Lung (tissue), 12 donors: ENCODE results near the gene LRRC1. TPM values are rescaled to one million over a fixed set of nuclear protein-coding genes. Genes with fewer than 3 reads are reported as not detected.

Experiments
- ATAC-seq: fragments of 200-7000 bp; cut with Tn5 transposase; one replicate; pipeline ENCODE4 v1.9.1; 2020; ENCODE audit warnings: moderate number of reproducible peaks; ENCODE audit not compliant: insufficient read depth, low FRiP score
- DNase-seq, 3 donors: peaks; one replicate each; pipeline ENCODE4 v3.0.0-alpha.2; 2013 to 2017
- H3K27ac ChIP-seq, 2 donors: one replicate each; pipeline ENCODE4 v1.5.1; 2013; ENCODE audit warnings: mild to moderate bottlenecking in 2 of 2, moderate library complexity in 2 of 2, control low read depth in 1 of 2, inconsistent platforms in 1 of 2, low read depth in 1 of 2, low read length in 1 of 2
- H3K27me3 ChIP-seq, 3 donors: one replicate each; pipeline ENCODE4 v1.5.1; 2013; ENCODE audit warnings: low read length in 2 of 3; ENCODE audit not compliant: control insufficient read depth in 3 of 3, insufficient read depth in 3 of 3
- H3K36me3 ChIP-seq, 4 donors: one replicate each; pipeline ENCODE4 v1.5.1; 2013; ENCODE audit warnings: low read length in 4 of 4, mild to moderate bottlenecking in 1 of 4, moderate library complexity in 1 of 4; ENCODE audit not compliant: control insufficient read depth in 4 of 4, insufficient read depth in 4 of 4
- H3K4me1 ChIP-seq, 5 donors: one replicate each; pipeline ENCODE4 v1.5.1; 2013; ENCODE audit warnings: low read length in 5 of 5, mild to moderate bottlenecking in 2 of 5, moderate library complexity in 1 of 5; ENCODE audit not compliant: control insufficient read depth in 5 of 5, insufficient read depth in 5 of 5
- H3K4me3 ChIP-seq: one replicate; pipeline ENCODE4 v1.5.1; 2013; ENCODE audit warnings: mild to moderate bottlenecking, control low read depth, moderate library complexity
- H3K9ac ChIP-seq, 2 donors: one replicate each; pipeline ENCODE4 v1.5.1; 2013; ENCODE audit warnings: low read length in 2 of 2, control low read depth in 1 of 2; ENCODE audit not compliant: insufficient read depth in 1 of 2
- H3K9me3 ChIP-seq, 4 donors: one replicate each; pipeline ENCODE4 v1.5.1; 2013; ENCODE audit warnings: low read length in 3 of 4, mild to moderate bottlenecking in 1 of 4, moderate library complexity in 1 of 4; ENCODE audit not compliant: control insufficient read depth in 4 of 4, insufficient read depth in 3 of 4
- CTCF ChIP-seq: IDR thresholded peaks from 2 replicates; pipeline ENCODE4 v1.5.1; 2012; ENCODE audit warnings: mild to moderate bottlenecking; ENCODE audit errors: control extremely low read depth, extremely low read depth
- WGBS, 2 donors: extraction: QIAGEN DNeasy Blood & Tissue Kit; methylation state at CpG; one replicate each; pipeline ENCODE4 v1.1.7; 2013; 5-methylcytosine and 5-hydroxymethylcytosine counted together
- polyA plus RNA-seq, 2 donors: library from polyadenylated mRNA; stranded (reverse); fragments of 200-250 nt; gene quantifications; one replicate each; pipeline ENCODE4 v1.2.1, GENCODE V29; 2013
- total RNA-seq, 2 donors: library from RNA; depleted of rRNA in 1 of 2; stranded (reverse); fragments of >200 nt in 1 of 2; gene quantifications; one replicate each; pipeline ENCODE4 v1.2.1, GENCODE V29; 2014 to 2021
- donor health status: control.
- donor health status: control.
- donor health status: Bipolar disorder and iron deficiency.
- donor health status: healthy.
- donor health status: DM: yes; HTN: yes; CAD: no.

LRRC1 gene
- total and polyA plus RNA-seq, 4 donors: 4.8 to 19.9 (median 9.9) TPM

- no peak for TF ChIP-seq CTCF
- Histone ChIP-seq H3K36me3 (no peaks in the 10 kb centered on the region), H3K27me3 (no peaks in the 10 kb centered on the region), H3K4me1 (peaks cover 0 to 9% (median 3%) of the 10 kb centered on the region in 5 donors), H3K4me3 (no peak overlapping the region), H3K27ac (no peak overlapping the region), H3K9ac (no peak overlapping the region), H3K9me3 (no peaks in the 10 kb centered on the region)
- DNase-seq (no peak), ATAC-seq (no peak)
- 54 to 67% methylated on average over 3 of the region's 3 CpGs for WGBS, 2 donors
Observed at GRCh38 chr6:53931086-53931485, 136.3 kb downstream of the LRRC1 start.

- H3K4me1 ChIP-seq: peaks cover 0 to 5% (median 0%) of the 10 kb centered on the region in 5 donors
- DNase-seq: no peak
- ATAC-seq: no peak
- WGBS, 2 donors: 71 to 91% methylated on average over 2 of the region's 2 CpGs
- TF ChIP-seq CTCF: no peak
- no peak overlapping the region for H3K27ac ChIP-seq
- H3K9ac ChIP-seq: no peak overlapping the region
- H3K36me3 ChIP-seq: no peaks in the 10 kb centered on the region
- no peaks in the 10 kb centered on the region for H3K9me3 ChIP-seq
- H3K4me3 ChIP-seq: no peak overlapping the region
- H3K27me3 ChIP-seq: no peaks in the 10 kb centered on the region
Observed at GRCh38 chr6:53932516-53932915, 137.7 kb downstream of the LRRC1 start.

GRCh38 chr6:53934023-53934422 lies 139.2 kb downstream of the LRRC1 start:
- TF ChIP-seq CTCF: no peak
- Histone ChIP-seq H3K27me3 (no peaks in the 10 kb centered on the region), H3K9me3 (no peaks in the 10 kb centered on the region), H3K36me3 (no peaks in the 10 kb centered on the region), H3K27ac (no peak overlapping the region), H3K9ac (no peak overlapping the region), H3K4me1 (peaks cover 0 to 5% (median 0%) of the 10 kb centered on the region in 5 donors), H3K4me3 (no peak overlapping the region)
- WGBS, 2 donors: 82 to 88% methylated on average over 6 of the region's 6 CpGs
- ATAC-seq (no peak), DNase-seq (peak in 1 of 3 donors; percentile 17)

- ATAC-seq (no peak), DNase-seq (no peak)
- no peak overlapping the region for H3K4me3 ChIP-seq
- peaks cover 0 to 2% (median 0%) of the 10 kb centered on the region in 5 donors for H3K4me1 ChIP-seq
- TF ChIP-seq CTCF: no peak
- no peak overlapping the region for H3K9ac ChIP-seq
- no peaks in the 10 kb centered on the region for H3K36me3 ChIP-seq
- no peak overlapping the region for H3K27ac ChIP-seq
- H3K9me3 ChIP-seq: no peaks in the 10 kb centered on the region
- 50 to 51% methylated on average over 4 of the region's 4 CpGs for WGBS, 2 donors
- no peaks in the 10 kb centered on the region for H3K27me3 ChIP-seq
Observed at GRCh38 chr6:53937461-53937860, 142.7 kb downstream of the LRRC1 start.
